HepG2 (cell line): Measurements from ENCODE around the gene NIPAL3. TPM values are rescaled to one million over a fixed set of nuclear protein-coding genes. Genes with fewer than 3 reads are reported as not detected.
A peak's percentile ranks its signal among the peaks of the same experiment; 100 is the strongest.

Experiments used
- ATAC-seq: fragments of 200-7000 bp; cut with Tn5 transposase; 3 replicates; pipeline ENCODE4 v1.9.1; 2020; ENCODE audit warnings: mild to moderate bottlenecking, moderate library complexity
- Bru-seq: library from RNA; stranded (reverse); fragments of 400-500 nt; gene quantifications from one replicate; lab custom pipeline; 2021; lab: Mats Ljungman, UMichigan
- BruChase-seq, 2 experiments: library from RNA; stranded (reverse); fragments of 400-500 nt; gene quantifications; one replicate each; lab custom pipeline; 2021; lab: Mats Ljungman, UMichigan
- BruUV-seq: library from RNA; stranded (reverse); fragments of 400-500 nt; replicated peaks from 2 replicates; lab custom pipeline; 2021; lab: Mats Ljungman, UMichigan
- CTCF ChIA-PET: fragments of 300-600 bp; formaldehyde crosslinking; extraction: SDS; loops from one replicate; lab custom pipeline; 2021; ENCODE audit warnings: low total read pairs, inconsistent platforms, low intra/inter-chr PET ratio; lab: Yijun Ruan, JAX
- POLR2A ChIA-PET: fragments of 350-600 bp; sonication (Branson Sonifier 250); formaldehyde crosslinking; loops from one replicate; lab custom pipeline; 2020; ENCODE audit warnings: antibody characterized with exemption, inconsistent platforms; lab: Yijun Ruan, JAX
- DNase-seq: peaks from one replicate; pipeline ENCODE4 v3.0.0-alpha.2; 2015; ENCODE audit warnings: low spot score
- FAIRE-seq: peaks from 3 replicates; lab custom pipeline; 2011; peaks lifted over from hg19 to GRCh38; lab: Jason Lieb, UNC
- H2AFZ ChIP-seq: one replicate; pipeline ENCODE4 v1.6.1; 2011; ENCODE audit warnings: low read length, inconsistent platforms
- H3K27ac ChIP-seq: fragments of 300-600 bp; 3 replicates; pipeline ENCODE4 v1.8.0; 2011; ENCODE audit warnings: mixed run types, mild to moderate bottlenecking, mixed read lengths, low read length, inconsistent platforms; ENCODE audit not compliant: insufficient read depth; ENCODE audit errors: extremely low read length
- H3K27me3 ChIP-seq, 2 experiments: fragments of 200-600 bp in 1 of 2; 2 replicates in 1 of 2; 3 replicates in 1 of 2; pipeline versions ENCODE4 v1.6.0 to v1.8.0; 2011; ENCODE audit warnings: low read length in 2 of 2, mild to moderate bottlenecking in 2 of 2, moderate library complexity in 2 of 2, inconsistent platforms in 1 of 2; ENCODE audit not compliant: insufficient read depth in 2 of 2, control insufficient read depth in 1 of 2
- H3K36me3 ChIP-seq, 2 experiments: fragments of 200-600 bp in 1 of 2; replicated peaks in 1 of 2; 2 replicates in 1 of 2; 3 replicates in 1 of 2; pipeline versions ENCODE4 v1.5.1 to v1.8.0; 2011; ENCODE audit warnings: low read length in 2 of 2, inconsistent platforms in 1 of 2; ENCODE audit not compliant: insufficient read depth in 2 of 2, control insufficient read depth in 1 of 2
- H3K4me1 ChIP-seq: 2 replicates; pipeline ENCODE4 v1.5.1; 2012; ENCODE audit warnings: low read length, inconsistent platforms; ENCODE audit not compliant: insufficient read depth
- H3K4me2 ChIP-seq: 2 replicates; pipeline ENCODE4 v1.6.0; 2011; ENCODE audit warnings: low read depth, low read length, inconsistent platforms
- H3K4me3 ChIP-seq, 3 experiments: fragments of 200-600 bp in 1 of 3; sonication (generic), shearing (Covaris generic) in 1 of 3; replicated peaks in 1 of 3; 2 replicates each; pipeline ENCODE4 v1.5.1; 2011 to 2016; ENCODE audit warnings: low read length in 3 of 3, inconsistent platforms in 2 of 3, low read depth in 2 of 3, mild to moderate bottlenecking in 2 of 3, control low read depth in 1 of 3, mixed read lengths in 1 of 3; ENCODE audit not compliant: insufficient read depth in 1 of 3
- H3K79me2 ChIP-seq: one replicate; pipeline ENCODE4 v1.6.1; 2011; ENCODE audit warnings: low read length, inconsistent platforms; ENCODE audit not compliant: insufficient read depth
- H3K9ac ChIP-seq: 2 replicates; pipeline ENCODE4 v1.6.0; 2011; ENCODE audit warnings: mild to moderate bottlenecking, low read depth, low read length, inconsistent platforms; ENCODE audit not compliant: insufficient read depth
- H3K9me3 ChIP-seq: 2 replicates; pipeline ENCODE4 v1.5.1; 2012; ENCODE audit warnings: mild to moderate bottlenecking, low read length
- H4K20me1 ChIP-seq: 2 replicates; pipeline ENCODE4 v1.6.0; 2011; ENCODE audit warnings: inconsistent platforms, mild to moderate bottlenecking, low read length, moderate library complexity; ENCODE audit not compliant: insufficient read depth
- HDAC1 ChIP-seq: sonication (generic); formaldehyde crosslinking; IDR thresholded peaks from 2 replicates; pipeline ENCODE4 v1.5.1; 2020; ENCODE audit warnings: mild to moderate bottlenecking, missing genetic modification reagents
- KAT8 ChIP-seq: IDR thresholded peaks from 2 replicates; pipeline ENCODE4 v1.6.1; 2016; ENCODE audit warnings: missing genetic modification reagents, missing compliant biosample characterization
- KMT2A ChIP-seq: sonication (generic); formaldehyde crosslinking; IDR thresholded peaks from 2 replicates; pipeline ENCODE4 v1.4.0; 2020; ENCODE audit warnings: missing genetic modification reagents
- MEIS2 ChIP-seq: sonication (generic); formaldehyde crosslinking; IDR thresholded peaks from 2 replicates; pipeline ENCODE4 v1.9.0; 2021; ENCODE audit warnings: mild to moderate bottlenecking, missing genetic modification reagents
- NFKB2 ChIP-seq: sonication (generic); formaldehyde crosslinking; IDR thresholded peaks from 2 replicates; pipeline ENCODE4 v1.4.0; 2020; ENCODE audit warnings: missing genetic modification reagents, borderline replicate concordance
- PITX1 ChIP-seq: sonication (generic); formaldehyde crosslinking; IDR thresholded peaks from 2 replicates; pipeline ENCODE4 v1.5.1; 2020; ENCODE audit warnings: mild to moderate bottlenecking, missing genetic modification reagents
- POGZ ChIP-seq: sonication (generic); formaldehyde crosslinking; IDR thresholded peaks from 2 replicates; pipeline ENCODE4 v1.4.0; 2020; ENCODE audit warnings: mild to moderate bottlenecking, missing genetic modification reagents
- POLR2G ChIP-seq: fragments of 200-400 bp; formaldehyde crosslinking; IDR thresholded peaks from 2 replicates; pipeline ENCODE4 v1.6.1; 2018; ENCODE audit warnings: mild to moderate bottlenecking, low read depth, low read length, moderate library complexity
- SNRNP70 ChIP-seq: fragments of 200-400 bp; formaldehyde crosslinking; IDR thresholded peaks from 2 replicates; pipeline ENCODE4 v1.6.1; 2017; ENCODE audit warnings: mild to moderate bottlenecking, low read depth, low read length, moderate library complexity
- SP1 ChIP-seq, 2 experiments: fragments of 450-650 bp in 1 of 2; sonication (generic) in 1 of 2; formaldehyde crosslinking in 1 of 2; IDR thresholded peaks; 2 replicates each; pipeline versions ENCODE4 v1.4.0 to v1.6.1; 2016 to 2020; ENCODE audit warnings: missing genetic modification reagents in 1 of 2
- XRCC5 ChIP-seq: fragments of 200-400 bp; formaldehyde crosslinking; optimal IDR thresholded peaks from 2 replicates; pipeline ENCODE3; 2017; ENCODE audit warnings: mild to moderate bottlenecking, low read length
- YEATS2 ChIP-seq: sonication (generic); formaldehyde crosslinking; IDR thresholded peaks from 2 replicates; pipeline ENCODE4 v1.4.0; 2020; ENCODE audit warnings: missing genetic modification reagents, borderline replicate concordance
- YEATS4 ChIP-seq: sonication (generic); formaldehyde crosslinking; IDR thresholded peaks from 2 replicates; pipeline ENCODE4 v1.4.0; 2020; ENCODE audit warnings: missing genetic modification reagents, borderline replicate concordance
- ZNF253 ChIP-seq: sonication (generic); formaldehyde crosslinking; IDR thresholded peaks from 2 replicates; pipeline ENCODE4 v1.8.0; 2022; ENCODE audit warnings: mild to moderate bottlenecking, missing genetic modification reagents, borderline replicate concordance
- ZNF619 ChIP-seq: sonication (generic); formaldehyde crosslinking; IDR thresholded peaks from 2 replicates; pipeline ENCODE4 v1.4.0; 2020; ENCODE audit warnings: mild to moderate bottlenecking, missing genetic modification reagents
- ZNF776 ChIP-seq: sonication (generic); formaldehyde crosslinking; IDR thresholded peaks from 2 replicates; pipeline ENCODE4 v1.4.0; 2020; ENCODE audit warnings: mild to moderate bottlenecking, missing genetic modification reagents
- WGBS: methylation state at CpG from one replicate; pipeline ENCODE4 v1.1.6; 2017; ENCODE audit warnings: low lambda C conversion rate; 5-methylcytosine and 5-hydroxymethylcytosine counted together
- in situ Hi-C: cut with HindIII; loops from 2 replicates; pipeline ENCODE4 v1.10.0; 2017; ENCODE audit warnings: low pct_unique_long_range_greater_than_20kb; ENCODE audit not compliant: extremely low pct_ligation_motif_present
- intact Hi-C: fragments of 100-400 bp; cut with micrococcal nuclease; formaldehyde crosslinking; loops from one replicate; pipeline ENCODE4 v1.10.0; 2022; ENCODE audit not compliant: unreplicated experiment
- long read RNA-seq, 2 experiments: library from RNA in 1 of 2; library from polyadenylated mRNA in 1 of 2; stranded (forward) in 1 of 2; unstranded in 1 of 2; transcript quantifications; one replicate each; pipeline ENCODE4 v2.0.0, GENCODE V29; 2019 to 2022
- polyA minus RNA-seq, 3 experiments: library from RNA; depleted of rRNA, polyadenylated mRNA; stranded (reverse); fragments of >200 nt; gene quantifications; 2 replicates each; pipeline ENCODE4 v1.2.3, GENCODE V29; 2011; ENCODE audit warnings: low replicate concordance in 1 of 3
- polyA plus RNA-seq, 8 experiments: library from polyadenylated mRNA; depleted of rRNA in 3 of 8; stranded (reverse) in 7 of 8; unstranded in 1 of 8; fragments of >200 nt; fragmentation: Illumina TruSeq in 4 of 8; extraction: Trizol in 4 of 8; gene quantifications; 2 replicates each; pipeline versions ENCODE4 v1.2.1 to v1.2.3, GENCODE V29; 2011 to 2016; ENCODE audit warnings: low read depth in 4 of 8, missing spikeins in 1 of 8, mixed read lengths in 1 of 8; ENCODE audit not compliant: insufficient read depth in 1 of 8
- total RNA-seq, 5 experiments: library from RNA; depleted of rRNA; stranded (reverse); fragments of >200 nt; fragmentation: Illumina TruSeq; extraction: Trizol; gene quantifications; 2 replicates each; pipeline ENCODE4 v1.2.3, GENCODE V29; 2016; ENCODE audit warnings: low read depth in 1 of 5
- TF ChIP-seq, protein P1 (sequence below): sonication (generic); formaldehyde crosslinking; IDR thresholded peaks from 2 replicates; pipeline ENCODE4 v1.4.0; 2020; ENCODE audit warnings: missing genetic modification reagents

Gene NIPAL3
- total RNA-seq (2016; rRNA removed; fragmentation: Illumina TruSeq; extraction: Trizol) (5.6 and 5.8 TPM in 2 replicates), polyA plus RNA-seq (2011; rRNA removed) (8.5 and 8.6 TPM in 2 replicates), polyA minus RNA-seq (2011; rRNA and poly(A)+ RNA removed; ENCODE audit: low replicate concordance) (19.7 and 55.0 TPM in 2 replicates), Bru-seq, nascent RNA (percentile 46 among the genes with signal in this experiment), BruChase-seq, experiment 1, labeled RNA remaining after a 6-hour chase (percentile 51 among the genes with signal in this experiment), BruChase-seq, experiment 2, labeled RNA remaining after a 2-hour chase (percentile 44 among the genes with signal in this experiment)
- total RNA-seq (2016; cell fraction: cytosol; rRNA removed; fragmentation: Illumina TruSeq; extraction: Trizol; ENCODE audit: low read depth) = 0.88 and 1.0 TPM in 2 replicates
- 5.3 TPM in 2 replicates for total RNA-seq (2016; cell fraction: insoluble cytoplasmic fraction; rRNA removed; fragmentation: Illumina TruSeq; extraction: Trizol)
- 2.8 and 3.9 TPM in 2 replicates for total RNA-seq (2016; cell fraction: membrane; rRNA removed; fragmentation: Illumina TruSeq; extraction: Trizol)
- total RNA-seq (2016; cell fraction: nucleus; rRNA removed; fragmentation: Illumina TruSeq; extraction: Trizol) = 4.3 TPM in 2 replicates
- polyA plus RNA-seq (2011; cell fraction: cytosol; rRNA removed) = 8.3 and 9.8 TPM in 2 replicates
- 5.7 and 6.2 TPM in 2 replicates for polyA plus RNA-seq (2011; cell fraction: nucleus; rRNA removed)
- 6.3 and 7.6 TPM in 2 replicates for polyA plus RNA-seq (2012)
- polyA plus RNA-seq (2016; cell fraction: cytosol; fragmentation: Illumina TruSeq; extraction: Trizol; ENCODE audit: low read depth) = 0.75 and 0.97 TPM in 2 replicates
- 4.2 and 5.0 TPM in 2 replicates for polyA plus RNA-seq (2016; cell fraction: insoluble cytoplasmic fraction; fragmentation: Illumina TruSeq; extraction: Trizol; ENCODE audit: low read depth)
- 2.6 and 2.7 TPM in 2 replicates for polyA plus RNA-seq (2016; cell fraction: membrane; fragmentation: Illumina TruSeq; extraction: Trizol; ENCODE audit: low read depth)
- polyA plus RNA-seq (2016; cell fraction: nucleus; fragmentation: Illumina TruSeq; extraction: Trizol; ENCODE audit: insufficient read depth, low read depth) = 3.1 and 4.8 TPM in 2 replicates
- polyA minus RNA-seq (2011; cell fraction: cytosol; rRNA and poly(A)+ RNA removed) = 4.9 and 5.0 TPM in 2 replicates
- 7.2 and 10.9 TPM in 2 replicates for polyA minus RNA-seq (2011; cell fraction: nucleus; rRNA and poly(A)+ RNA removed)
- long read RNA-seq, experiment 1, transcript NIPAL3-204 (12 exons, 1,711 nt) = major isoform, 8 of 22 reads
- long read RNA-seq, experiment 1, partial matches to known transcripts = 1 of 22 reads
- long read RNA-seq, experiment 1, other reads (novel, unspliced or antisense) = 9 of 22 reads
- long read RNA-seq, experiment 2, transcript NIPAL3-204 (12 exons, 1,711 nt) = major isoform, 8 of 20 reads
- long read RNA-seq, experiment 2, partial matches to known transcripts = 1 of 20 reads
- long read RNA-seq, experiment 2, other reads (novel, unspliced or antisense) = 8 of 20 reads

DNA sequence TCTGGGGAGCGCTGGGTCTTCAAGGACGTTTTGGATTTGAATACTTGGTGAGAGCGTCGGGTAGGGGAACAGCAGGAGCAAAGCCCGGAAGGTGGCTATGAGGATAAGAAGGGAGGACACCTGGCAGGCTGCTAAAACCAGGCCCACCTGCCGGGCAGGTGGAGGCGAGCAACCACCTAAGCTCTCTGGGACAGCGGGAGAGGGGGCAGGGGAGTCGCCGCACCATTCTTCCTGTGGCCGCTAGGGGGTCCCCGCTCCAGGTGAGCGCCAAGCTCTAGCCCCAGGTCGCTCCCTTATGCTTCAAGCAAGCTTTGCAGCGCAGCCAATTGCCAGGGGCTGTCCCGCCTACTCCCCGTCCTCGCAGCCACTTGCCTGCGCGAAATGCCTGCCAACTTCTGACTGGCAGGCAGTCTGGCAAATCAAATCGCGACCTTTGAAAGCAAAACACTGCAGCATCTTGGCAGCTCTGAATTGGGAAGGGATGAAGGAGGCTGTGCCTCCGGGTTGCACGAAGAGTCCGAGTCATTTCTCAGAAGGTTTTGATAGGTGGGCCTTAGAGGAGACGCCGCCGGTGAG lies at the start of gene NIPAL3:
Gene NIPAL3 (plus strand): TSS at position 469 of the 576 bp plus-strand sequence. CDS start 3,746 bp downstream, outside the sequence.
- peaks cover 0 to 3% of the 10 kb centered on the region in 2 experiments; a peak in 1 of 5 replicates for H3K36me3 ChIP-seq
- DNase-seq (peak; percentile 97), ATAC-seq (peak; percentile 94), FAIRE-seq (peak; percentile 98)
- H3K9ac ChIP-seq = peak within 1 kb of the TSS; percentile 47
- no peaks in the 10 kb centered on the region; a peak in 1 of 5 replicates for H3K27me3 ChIP-seq
- H3K4me2 ChIP-seq = peak within 1 kb of the TSS; percentile 93
- peaks cover 43% of the 10 kb centered on the region for H3K4me1 ChIP-seq
- WGBS = 2% methylated on average over 11 of the region's 28 CpGs
- peak within 1 kb of the TSS; percentile 97 for H2AFZ ChIP-seq
- BruUV-seq = no TSS peak
- no peaks in the 10 kb centered on the region for H3K9me3 ChIP-seq
- peak within 1 kb of the TSS; percentile 47 for H3K27ac ChIP-seq
- intact Hi-C loops = loop anchor here (2.0 to 10.0 kb wide), 2 partner anchors 89 to 111 kb away; partner anchors contain the start of gene RCAN3
- H3K79me2 ChIP-seq = no peaks in the 10 kb centered on the region
- peak within 1 kb of the TSS; percentile 75 to 77 (median 75) for H3K4me3 ChIP-seq
- no peaks in the 10 kb centered on the region for H4K20me1 ChIP-seq
- in situ Hi-C loops = no loop called here
- ChIA-PET CTCF (interaction anchor here (0.8 to 1.5 kb wide), 2 partner anchors 172 to 220 kb away, joined by 3 to 6 read pairs; no protein-coding TSS in a partner anchor), POLR2A (interaction anchor here (0.7 to 1.9 kb wide), 9 partner anchors 8 to 290 kb away, joined by 3 to 11 read pairs (median 3); partner anchors contain the start of genes IFNLR1 and RCAN3)
- peak; percentile 69 for TF ChIP-seq YEATS4
- TF ChIP-seq ZNF619 (CRISPR knock-in tag) = no peak
- peak; percentile 65 for TF ChIP-seq HDAC1 (CRISPR knock-in tag)
- TF ChIP-seq PITX1 (CRISPR knock-in tag) = peak; percentile 76
- peak; percentile 71; the same call in 1 of the 2 replicates for TF ChIP-seq YEATS2
- TF ChIP-seq MEIS2 = peak; percentile 64; the same call in 1 of the 2 replicates
- TF ChIP-seq SNRNP70 = no peak
- TF ChIP-seq KAT8 = peak; percentile 86
- TF ChIP-seq, protein P1, sequence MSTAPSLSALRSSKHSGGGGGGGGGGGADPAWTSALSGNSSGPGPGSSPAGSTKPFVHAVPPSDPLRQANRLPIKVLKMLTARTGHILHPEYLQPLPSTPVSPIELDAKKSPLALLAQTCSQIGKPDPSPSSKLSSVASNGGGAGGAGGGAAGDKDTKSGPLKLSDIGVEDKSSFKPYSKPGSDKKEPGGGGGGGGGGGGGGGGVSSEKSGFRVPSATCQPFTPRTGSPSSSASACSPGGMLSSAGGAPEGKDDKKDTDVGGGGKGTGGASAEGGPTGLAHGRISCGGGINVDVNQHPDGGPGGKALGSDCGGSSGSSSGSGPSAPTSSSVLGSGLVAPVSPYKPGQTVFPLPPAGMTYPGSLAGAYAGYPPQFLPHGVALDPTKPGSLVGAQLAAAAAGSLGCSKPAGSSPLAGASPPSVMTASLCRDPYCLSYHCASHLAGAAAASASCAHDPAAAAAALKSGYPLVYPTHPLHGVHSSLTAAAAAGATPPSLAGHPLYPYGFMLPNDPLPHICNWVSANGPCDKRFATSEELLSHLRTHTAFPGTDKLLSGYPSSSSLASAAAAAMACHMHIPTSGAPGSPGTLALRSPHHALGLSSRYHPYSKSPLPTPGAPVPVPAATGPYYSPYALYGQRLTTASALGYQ (CRISPR knock-in tag) = no peak
- TF ChIP-seq NFKB2 (CRISPR knock-in tag) = peak; percentile 60; the same call in 1 of the 2 replicates
- TF ChIP-seq ZNF776 (CRISPR knock-in tag) = no peak
- peak; percentile 93 for TF ChIP-seq XRCC5
- no peak for TF ChIP-seq SP1 (IDR thresholded peaks at IDR 0.05)
- TF ChIP-seq SP1 (CRISPR knock-in tag; IDR thresholded peaks at IDR 0.05) = peak; percentile 48; the same call in 1 of the 2 replicates
- no peak for TF ChIP-seq ZNF253 (CRISPR knock-in tag)
- TF ChIP-seq KMT2A (CRISPR knock-in tag) = peak; percentile 34; the same call in 1 of the 2 replicates
- 0 out of 2 replicates have a peak, but pooled peaks have one; percentile 38 for TF ChIP-seq POLR2G
- TF ChIP-seq POGZ (CRISPR knock-in tag) = 0 out of 2 replicates have a peak, but pooled peaks have one; percentile 33
